ENCODE results near the gene SCARB1.
"Not testable (repeated sequence)": the region's sequence is repeated elsewhere in the genome, so short reads cannot be mapped to it uniquely, and the experiment has no call there.

SCARB1 gene

GRCh38 chr12:124884587-124885438 lies 21.1 kb upstream of the SCARB1 start:
- no peak for DNase-seq (ENCODE audit: low spot score)
- FAIRE-seq: no peak

GRCh38 chr12:124883263-124884130 lies 19.8 kb upstream of the SCARB1 start:
- DNase-seq (ENCODE audit: low spot score): no peak
- no peak for FAIRE-seq

GRCh38 chr12:124881123-124881522 lies 17.5 kb upstream of the SCARB1 start:
- DNase-seq (ENCODE audit: low spot score) (no peak), FAIRE-seq (no peak)

GRCh38 chr12:124880335-124880734 lies 16.7 kb upstream of the SCARB1 start:
- FAIRE-seq: not testable (repeated sequence)

GRCh38 chr12:124878795-124879516 lies 15.3 kb upstream of the SCARB1 start:
- FAIRE-seq: no peak
- no peak for DNase-seq (ENCODE audit: low spot score)

More at GRCh38 chr12:124880335-124880734, 16.7 kb upstream of the SCARB1 start:
- DNase-seq (ENCODE audit: low spot score): peak; percentile 60

GRCh38 chr12:124877423-124877822 lies 13.8 kb upstream of the SCARB1 start:
- DNase-seq (ENCODE audit: low spot score) (no peak), FAIRE-seq (no peak)

- peak; percentile 91 for FAIRE-seq
- no peak for DNase-seq (ENCODE audit: low spot score)
Observed at GRCh38 chr12:124876171-124876570, 12.5 kb upstream of the SCARB1 start.

GRCh38 chr12:124875803-124876132 lies 12.1 kb upstream of the SCARB1 start:
- FAIRE-seq: no peak
- DNase-seq (ENCODE audit: low spot score): no peak

GRCh38 chr12:124874988-124875802 lies 11.5 kb upstream of the SCARB1 start:
- no peak for FAIRE-seq
- no peak for DNase-seq (ENCODE audit: low spot score)

- DNase-seq (ENCODE audit: low spot score): no peak
- FAIRE-seq: no peak
Observed at GRCh38 chr12:124874188-124874587, 10.5 kb upstream of the SCARB1 start.

GRCh38 chr12:124872068-124872719 lies 8.5 kb upstream of the SCARB1 start:
- FAIRE-seq (no peak), DNase-seq (ENCODE audit: low spot score) (no peak)

GRCh38 chr12:124871297-124871696 lies 7.6 kb upstream of the SCARB1 start:
- FAIRE-seq: no peak
- no peak for DNase-seq (ENCODE audit: low spot score)

GRCh38 chr12:124870515-124870914 lies 6.9 kb upstream of the SCARB1 start:
- FAIRE-seq: no peak
- DNase-seq (ENCODE audit: low spot score): no peak

- no peak for DNase-seq (ENCODE audit: low spot score)
- FAIRE-seq: no peak
Observed at GRCh38 chr12:124869059-124869665, 5.5 kb upstream of the SCARB1 start.

- DNase-seq (ENCODE audit: low spot score): no peak
- no peak for FAIRE-seq
Observed at GRCh38 chr12:124868252-124869058, 4.8 kb upstream of the SCARB1 start.

GRCh38 chr12:124867401-124867930 lies 3.8 kb upstream of the SCARB1 start:
- FAIRE-seq (no peak), DNase-seq (ENCODE audit: low spot score) (no peak)

GRCh38 chr12:124866883-124867400 lies 3.3 kb upstream of the SCARB1 start:
- DNase-seq (ENCODE audit: low spot score) (no peak), FAIRE-seq (no peak)

GRCh38 chr12:124866195-124866882 lies 2.7 kb upstream of the SCARB1 start:
- FAIRE-seq (no peak), DNase-seq (ENCODE audit: low spot score) (no peak)

All from urothelium cell line (cell line).